Hepatocyte (in vitro differentiated cells): Measurements from ENCODE around the gene TMEM270.

ENCODE experiments used
- EZH2 ChIP-seq: fragments of 200-600 bp; sonication (generic); IDR thresholded peaks from 2 replicates; pipeline ENCODE4 v1.6.1; 2016; ENCODE audit warnings: antibody characterized with exemption, mild to moderate bottlenecking, borderline replicate concordance
- EZH2phosphoT487 ChIP-seq: fragments of 200-600 bp; sonication (generic); IDR thresholded peaks from one replicate; pipeline ENCODE4 v1.6.1; 2018; ENCODE audit warnings: antibody characterized with exemption, mild to moderate bottlenecking, low read depth, moderate library complexity; ENCODE audit not compliant: unreplicated experiment, severe bottlenecking
- TF ChIP-seq, protein P1 (sequence below): fragments of 200-600 bp; sonication (generic); IDR thresholded peaks from 2 replicates; pipeline ENCODE4 v1.5.1; 2016; ENCODE audit warnings: antibody characterized with exemption, mild to moderate bottlenecking; ENCODE audit not compliant: poor library complexity

- TF ChIP-seq, protein P1, sequence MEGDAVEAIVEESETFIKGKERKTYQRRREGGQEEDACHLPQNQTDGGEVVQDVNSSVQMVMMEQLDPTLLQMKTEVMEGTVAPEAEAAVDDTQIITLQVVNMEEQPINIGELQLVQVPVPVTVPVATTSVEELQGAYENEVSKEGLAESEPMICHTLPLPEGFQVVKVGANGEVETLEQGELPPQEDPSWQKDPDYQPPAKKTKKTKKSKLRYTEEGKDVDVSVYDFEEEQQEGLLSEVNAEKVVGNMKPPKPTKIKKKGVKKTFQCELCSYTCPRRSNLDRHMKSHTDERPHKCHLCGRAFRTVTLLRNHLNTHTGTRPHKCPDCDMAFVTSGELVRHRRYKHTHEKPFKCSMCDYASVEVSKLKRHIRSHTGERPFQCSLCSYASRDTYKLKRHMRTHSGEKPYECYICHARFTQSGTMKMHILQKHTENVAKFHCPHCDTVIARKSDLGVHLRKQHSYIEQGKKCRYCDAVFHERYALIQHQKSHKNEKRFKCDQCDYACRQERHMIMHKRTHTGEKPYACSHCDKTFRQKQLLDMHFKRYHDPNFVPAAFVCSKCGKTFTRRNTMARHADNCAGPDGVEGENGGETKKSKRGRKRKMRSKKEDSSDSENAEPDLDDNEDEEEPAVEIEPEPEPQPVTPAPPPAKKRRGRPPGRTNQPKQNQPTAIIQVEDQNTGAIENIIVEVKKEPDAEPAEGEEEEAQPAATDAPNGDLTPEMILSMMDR: no peak
- TF ChIP-seq EZH2 (no peak), EZH2phosphoT487 (no peak)
These were observed 10.2 kb upstream of the TMEM270 start for GRCh38 chr7:73850781-73851207.
